Activated CD8-positive, alpha-beta T cell treated with anti-CD3 and anti-CD28 coated beads for 36 hours (primary cell): ENCODE measurements around the gene ANKRD13C. TPM values are rescaled to one million over a fixed set of nuclear protein-coding genes. Genes with fewer than 3 reads are reported as not detected.
"Not testable (repeated sequence)": the region's sequence is repeated elsewhere in the genome, so short reads cannot be mapped to it uniquely, and the experiment has no call there.

ENCODE experiments used
- ATAC-seq: fragments of 200-7000 bp; cut with Tn5 transposase; one replicate; pipeline ENCODE4 v1.10.0; 2021; ENCODE audit warnings: mild to moderate bottlenecking, moderate library complexity
- CTCF ChIA-PET: fragments of 350-600 bp; sonication (Branson Sonifier 250); formaldehyde crosslinking; loops from one replicate; lab custom pipeline; 2021; ENCODE audit warnings: antibody characterized with exemption; lab: Charles Lee
- POLR2A ChIA-PET: fragments of 350-600 bp; sonication (Branson Sonifier 250); formaldehyde crosslinking; loops from one replicate; lab custom pipeline; 2021; ENCODE audit warnings: antibody characterized with exemption; lab: Charles Lee
- DNase-seq: peaks from one replicate; pipeline ENCODE4 v3.0.0-alpha.2; 2020
- H3K27ac Mint-ChIP-seq: one replicate; pipeline ENCODE4 v1.8.0; 2021; ENCODE audit warnings: mild to moderate bottlenecking, mixed read lengths
- H3K27me3 Mint-ChIP-seq: one replicate; pipeline ENCODE4 v1.8.0; 2021; ENCODE audit warnings: mixed read lengths
- H3K36me3 Mint-ChIP-seq: one replicate; pipeline ENCODE4 v1.8.0; 2021; ENCODE audit warnings: low read depth, mixed read lengths
- H3K4me1 Mint-ChIP-seq: one replicate; pipeline ENCODE4 v1.8.0; 2021; ENCODE audit warnings: low read depth, mixed read lengths
- H3K4me3 Mint-ChIP-seq: one replicate; pipeline ENCODE4 v1.8.0; 2021; ENCODE audit warnings: mild to moderate bottlenecking, moderate library complexity, mixed read lengths
- H3K9me3 Mint-ChIP-seq: one replicate; pipeline ENCODE4 v1.8.0; 2021; ENCODE audit warnings: mixed read lengths
- CTCF ChIP-seq: fragments of 200-600 bp; IDR thresholded peaks from one replicate; pipeline ENCODE4 v1.8.0; 2022; ENCODE audit warnings: antibody characterized with exemption, mild to moderate bottlenecking
- intact Hi-C: fragments of 100-400 bp; cut with micrococcal nuclease; formaldehyde crosslinking; loops from one replicate; pipeline ENCODE4 v1.10.0; 2022
- total RNA-seq, 2 experiments: library from RNA; stranded (reverse); gene quantifications; one replicate each; pipeline ENCODE4 v1.2.3, GENCODE V29; 2021

The ANKRD13C gene
- total RNA-seq, 2 experiments from 2014 or later = 15.1 to 16.9 TPM

GRCh38 chr1:70353601-70354331, 756 bp downstream of the ANKRD13C start:
- ChIA-PET POLR2A (interaction anchor here (0.7 to 2.8 kb wide), 13 partner anchors 8 to 533 kb away, joined by 3 to 47 read pairs (median 4); partner anchors contain the start of genes CTH, LRRC40 and SRSF11), CTCF (interaction anchor here (1.2 to 3.6 kb wide), 2 partner anchors 8 to 58 kb away, joined by 3 to 24 read pairs; partner anchors contain the start of gene CTH)
- H3K27ac Mint-ChIP-seq = peak overlapping the region; percentile 99
- intact Hi-C loops = loop anchor here (2.0 kb wide), 1 partner anchor 57 kb away; the partner anchor contains the start of gene CTH
- peaks cover 31% of the 10 kb centered on the region for H3K36me3 Mint-ChIP-seq
- peak overlapping the region; percentile 81 for H3K4me3 Mint-ChIP-seq
- peaks cover 40% of the 10 kb centered on the region for H3K4me1 Mint-ChIP-seq
- H3K27me3 Mint-ChIP-seq = no peaks in the 10 kb centered on the region
- ATAC-seq (peak; percentile 31), DNase-seq (peak; percentile 76)
- no peaks in the 10 kb centered on the region for H3K9me3 Mint-ChIP-seq
- no peak for TF ChIP-seq CTCF

DNA sequence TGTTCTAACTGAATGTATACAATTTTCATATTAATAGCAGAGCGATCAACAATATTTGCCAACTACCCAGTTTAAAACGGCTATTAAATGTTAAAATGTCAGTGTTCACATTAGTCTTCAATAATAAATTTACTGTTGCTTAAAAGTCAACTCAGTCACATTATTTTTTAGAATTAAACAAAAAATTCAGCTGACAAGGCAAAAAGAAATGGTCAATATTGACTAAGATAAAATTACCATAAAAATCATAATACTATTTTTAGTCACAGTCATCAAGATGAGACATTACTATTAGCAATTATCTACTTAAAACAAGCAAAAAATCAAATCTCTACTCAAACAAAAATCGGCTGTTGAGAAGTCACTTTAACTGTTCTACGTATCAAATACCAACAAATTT, 1.5 kb downstream of the ANKRD13C start:
- no peak for ATAC-seq
- CTCF ChIA-PET = interaction anchor here (0.7 to 3.6 kb wide), 2 partner anchors 59 to 219 kb away, joined by 3 to 24 read pairs; partner anchors contain the start of gene CTH
- intact Hi-C loops = no loop called here

DNA sequence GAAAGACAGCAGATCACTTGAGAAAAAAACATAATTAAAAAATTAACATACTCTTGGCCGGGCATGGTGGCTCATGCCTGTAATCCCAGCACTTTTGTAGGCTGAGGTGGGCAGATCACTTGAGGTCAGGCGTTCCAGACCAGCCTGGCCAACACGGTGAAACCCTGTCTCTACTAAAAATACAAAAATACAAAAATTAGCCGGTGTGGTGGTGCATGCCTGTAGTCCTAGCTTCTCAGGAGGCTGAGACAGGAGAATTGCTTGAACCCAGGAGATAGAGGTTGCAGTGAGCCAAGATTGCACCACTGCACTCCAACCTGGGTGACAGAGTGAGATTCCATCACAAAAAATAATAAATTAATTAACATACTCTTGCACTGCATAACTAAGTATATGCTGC, 4.7 kb downstream of the ANKRD13C start:
- ChIA-PET POLR2A (interaction anchor here (1.6 kb wide), 1 partner anchor 61 kb away, joined by 9 read pairs; the partner anchor contains the start of gene CTH), CTCF (interaction anchor here (1.1 kb wide), 1 partner anchor 111 kb away, joined by 4 read pairs; no protein-coding TSS in a partner anchor)
- Mint-ChIP-seq H3K4me1 (peaks cover 59% of the 10 kb centered on the region), H3K36me3 (peaks cover 39% of the 10 kb centered on the region)
- H3K9me3 Mint-ChIP-seq, ATAC-seq, H3K27me3 Mint-ChIP-seq, H3K4me3 Mint-ChIP-seq, intact Hi-C loops, H3K27ac Mint-ChIP-seq, DNase-seq: not testable (repeated sequence)

More for the DNA sequence above, 1.5 kb downstream of the ANKRD13C start:
- POLR2A ChIA-PET = interaction anchor here (0.7 to 2.8 kb wide), 4 partner anchors 10 to 126 kb away, joined by 3 to 47 read pairs (median 4); partner anchors contain the start of gene CTH
- Mint-ChIP-seq H3K4me3 (peak overlapping the region; percentile 81), H3K36me3 (peaks cover 31% of the 10 kb centered on the region), H3K27ac (peak overlapping the region; percentile 99), H3K4me1 (peaks cover 48% of the 10 kb centered on the region), H3K9me3 (no peaks in the 10 kb centered on the region), H3K27me3 (no peaks in the 10 kb centered on the region)
- DNase-seq = no peak
- no peak for TF ChIP-seq CTCF

GRCh38 chr1:70348399-70349165, 5.9 kb downstream of the ANKRD13C start:
- intact Hi-C loops = no loop called here
- Mint-ChIP-seq H3K4me1 (peaks cover 58% of the 10 kb centered on the region), H3K27ac (no peak overlapping the region), H3K9me3 (no peaks in the 10 kb centered on the region), H3K27me3 (no peaks in the 10 kb centered on the region), H3K36me3 (peaks cover 36% of the 10 kb centered on the region), H3K4me3 (no peak overlapping the region)
- ATAC-seq = no peak
- no peak for DNase-seq
- CTCF ChIA-PET = interaction anchor here (1.1 to 1.4 kb wide), 2 partner anchors 110 to 215 kb away, joined by 3 to 4 read pairs; no protein-coding TSS in a partner anchor
- POLR2A ChIA-PET = interaction anchor here (1.5 to 1.6 kb wide), 2 partner anchors 63 kb away, joined by 5 to 9 read pairs; partner anchors contain the start of gene CTH
- no peak for TF ChIP-seq CTCF

GRCh38 chr1:70339644-70340043, 14.9 kb downstream of the ANKRD13C start:
- POLR2A ChIA-PET, H3K27me3 Mint-ChIP-seq, CTCF ChIA-PET, intact Hi-C loops, H3K4me3 Mint-ChIP-seq, H3K27ac Mint-ChIP-seq, DNase-seq, H3K9me3 Mint-ChIP-seq, ATAC-seq: not testable (repeated sequence)
- peaks cover 20% of the 10 kb centered on the region for H3K4me1 Mint-ChIP-seq
- peaks cover 21% of the 10 kb centered on the region for H3K36me3 Mint-ChIP-seq
